Brain microvascular endothelial cell (primary cell): ENCODE measurements around the gene ATAD2B.

Source experiments
- DNase-seq: peaks from one replicate; pipeline ENCODE4 v3.0.0-alpha.2; 2020
- H3K27ac ChIP-seq: fragments of 250-450 bp; sonication (Bioruptor Pico); 2 replicates; pipeline ENCODE4 v1.5.1; 2020; ENCODE audit warnings: mild to moderate bottlenecking, moderate library complexity
- H3K27me3 ChIP-seq: fragments of 250-450 bp; sonication (Bioruptor Pico); replicated peaks from 2 replicates; pipeline ENCODE4 v1.5.1; 2020; ENCODE audit warnings: mild to moderate bottlenecking
- H3K36me3 ChIP-seq: fragments of 250-450 bp; sonication (Bioruptor Pico); replicated peaks from 2 replicates; pipeline ENCODE4 v1.5.1; 2020; ENCODE audit warnings: mild to moderate bottlenecking
- H3K4me3 ChIP-seq: 2 replicates; pipeline ENCODE4 v1.5.1; 2011; ENCODE audit warnings: low read depth, mild to moderate bottlenecking, control low read depth, low read length, moderate library complexity
- in situ Hi-C: cut with HindIII; loops from 2 replicates; pipeline ENCODE4 v1.10.0; 2017; ENCODE audit warnings: low sequenced_read_pairs, low pct_ligation_motif_present
- TF ChIP-seq, protein P1 (sequence below): IDR thresholded peaks from 2 replicates; pipeline ENCODE4 v1.5.1; 2011; ENCODE audit warnings: low read depth, mild to moderate bottlenecking, moderate library complexity, low read length, control low read depth, inconsistent platforms; ENCODE audit errors: missing control alignments

Gene ATAD2B

GRCh38 chr2:23838996-23839395 lies 87.9 kb downstream of the ATAD2B start:
- TF ChIP-seq, protein P1, sequence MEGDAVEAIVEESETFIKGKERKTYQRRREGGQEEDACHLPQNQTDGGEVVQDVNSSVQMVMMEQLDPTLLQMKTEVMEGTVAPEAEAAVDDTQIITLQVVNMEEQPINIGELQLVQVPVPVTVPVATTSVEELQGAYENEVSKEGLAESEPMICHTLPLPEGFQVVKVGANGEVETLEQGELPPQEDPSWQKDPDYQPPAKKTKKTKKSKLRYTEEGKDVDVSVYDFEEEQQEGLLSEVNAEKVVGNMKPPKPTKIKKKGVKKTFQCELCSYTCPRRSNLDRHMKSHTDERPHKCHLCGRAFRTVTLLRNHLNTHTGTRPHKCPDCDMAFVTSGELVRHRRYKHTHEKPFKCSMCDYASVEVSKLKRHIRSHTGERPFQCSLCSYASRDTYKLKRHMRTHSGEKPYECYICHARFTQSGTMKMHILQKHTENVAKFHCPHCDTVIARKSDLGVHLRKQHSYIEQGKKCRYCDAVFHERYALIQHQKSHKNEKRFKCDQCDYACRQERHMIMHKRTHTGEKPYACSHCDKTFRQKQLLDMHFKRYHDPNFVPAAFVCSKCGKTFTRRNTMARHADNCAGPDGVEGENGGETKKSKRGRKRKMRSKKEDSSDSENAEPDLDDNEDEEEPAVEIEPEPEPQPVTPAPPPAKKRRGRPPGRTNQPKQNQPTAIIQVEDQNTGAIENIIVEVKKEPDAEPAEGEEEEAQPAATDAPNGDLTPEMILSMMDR = no peak
- no peak for DNase-seq
- no peaks in the 10 kb centered on the region for H3K36me3 ChIP-seq
- H3K27me3 ChIP-seq = no peaks in the 10 kb centered on the region
- in situ Hi-C loops = loop anchor here (25.0 kb wide), 1 partner anchor 223 kb away; no protein-coding TSS in a partner anchor
- H3K4me3 ChIP-seq = no peak overlapping the region
- H3K27ac ChIP-seq = no peak overlapping the region

DNA sequence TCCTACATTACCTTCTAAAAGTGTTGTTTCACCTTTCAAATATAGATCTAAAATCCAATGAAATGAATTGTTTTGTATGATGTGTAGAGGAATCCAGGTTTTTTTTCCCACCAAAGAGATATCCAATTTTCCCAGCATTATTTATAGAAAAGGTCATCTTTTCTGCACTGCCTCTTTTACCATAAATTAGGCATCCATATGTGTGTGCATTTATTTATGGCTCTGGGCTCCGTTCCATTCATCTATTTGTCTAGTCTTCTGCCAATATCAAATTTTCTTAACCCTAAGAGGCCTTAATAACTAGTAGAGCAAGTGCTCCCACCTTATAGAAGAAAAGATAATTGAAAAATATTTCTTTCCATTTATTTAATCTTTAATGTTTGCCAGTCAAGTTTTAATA lies 88.3 kb downstream of the ATAD2B start:
- Histone ChIP-seq H3K27me3 (no peaks in the 10 kb centered on the region), H3K36me3 (no peaks in the 10 kb centered on the region), H3K27ac (no peak overlapping the region), H3K4me3 (no peak overlapping the region)
- TF ChIP-seq, protein P1 = no peak
- DNase-seq = no peak
- in situ Hi-C loops = loop anchor here (25.0 kb wide), 1 partner anchor 224 kb away; no protein-coding TSS in a partner anchor

- TF ChIP-seq, protein P1 = no peak
- H3K4me3 ChIP-seq = no peak overlapping the region
- H3K27ac ChIP-seq = no peak overlapping the region
- in situ Hi-C loops = loop anchor here (25.0 kb wide), 1 partner anchor 224 kb away; no protein-coding TSS in a partner anchor
- no peaks in the 10 kb centered on the region for H3K27me3 ChIP-seq
- no peak for DNase-seq
- H3K36me3 ChIP-seq = no peaks in the 10 kb centered on the region
Observed at GRCh38 chr2:23837871-23838270, 89.1 kb downstream of the ATAD2B start.

DNA sequence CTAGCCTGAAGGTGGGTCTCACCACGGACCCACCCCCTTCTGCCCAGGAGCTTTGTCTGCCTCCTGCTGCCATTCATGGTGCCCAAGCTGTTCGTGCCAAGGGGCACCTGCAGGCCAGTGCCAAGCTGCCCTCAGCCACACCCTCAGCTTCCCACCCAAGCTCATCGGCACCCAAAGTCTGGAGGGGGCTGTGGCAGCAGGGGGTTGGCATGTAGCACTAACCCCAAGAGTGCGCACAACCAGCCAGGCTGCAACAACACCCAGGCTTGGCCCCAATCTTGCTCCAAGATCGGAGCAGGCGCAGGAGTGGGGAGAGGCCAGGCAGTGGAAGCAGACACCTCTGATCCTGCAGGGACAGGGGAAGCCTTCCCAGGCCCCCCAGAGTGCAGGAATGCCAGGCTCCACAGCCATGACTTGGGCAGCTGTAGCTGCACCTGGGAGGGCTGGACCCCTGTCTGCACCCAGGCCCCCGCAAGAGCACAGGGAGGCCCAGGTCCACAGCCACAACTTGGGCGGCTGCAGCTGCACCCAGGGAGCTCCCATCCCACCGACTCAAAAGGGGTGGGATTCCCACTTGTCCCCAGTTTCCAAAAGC lies 89.9 kb downstream of the ATAD2B start:
- in situ Hi-C loops = loop anchor here (25.0 kb wide), 1 partner anchor 225 kb away; no protein-coding TSS in a partner anchor
- no peaks in the 10 kb centered on the region for H3K36me3 ChIP-seq
- no peak overlapping the region for H3K4me3 ChIP-seq
- H3K27ac ChIP-seq = no peak overlapping the region
- TF ChIP-seq, protein P1 = no peak
- H3K27me3 ChIP-seq = no peaks in the 10 kb centered on the region
- DNase-seq = no peak

DNA sequence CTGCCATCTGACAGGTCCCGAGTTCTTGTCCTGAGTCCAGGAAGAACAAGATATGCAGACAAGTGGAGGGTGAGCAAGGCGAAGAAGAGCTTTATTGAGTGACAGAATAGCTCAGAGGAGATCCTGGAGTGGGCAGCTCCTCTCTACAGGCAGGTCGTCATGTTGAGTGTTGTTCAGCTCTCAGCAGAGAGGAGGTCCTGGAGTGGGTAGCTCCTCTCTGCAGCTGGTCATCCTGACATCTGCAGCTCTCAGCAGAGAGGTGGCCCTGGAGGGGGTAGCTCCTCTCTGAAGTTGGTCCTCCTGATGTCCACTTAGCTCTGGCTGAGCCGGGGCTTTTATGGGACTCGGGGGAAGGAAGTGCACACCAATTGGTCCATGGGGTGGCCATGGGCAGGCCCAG lies 90.4 kb downstream of the ATAD2B start:
- TF ChIP-seq, protein P1 = no peak
- in situ Hi-C loops = loop anchor here (25.0 kb wide), 1 partner anchor 226 kb away; no protein-coding TSS in a partner anchor
- Histone ChIP-seq H3K27ac (no peak overlapping the region), H3K27me3 (no peaks in the 10 kb centered on the region), H3K4me3 (no peak overlapping the region), H3K36me3 (no peaks in the 10 kb centered on the region)
- no peak for DNase-seq

- TF ChIP-seq, protein P1 = no peak
- in situ Hi-C loops = loop anchor here (25.0 kb wide), 1 partner anchor 226 kb away; no protein-coding TSS in a partner anchor
- H3K4me3 ChIP-seq = no peak overlapping the region
- DNase-seq = no peak
- no peak overlapping the region for H3K27ac ChIP-seq
- H3K36me3 ChIP-seq = no peaks in the 10 kb centered on the region
- no peaks in the 10 kb centered on the region for H3K27me3 ChIP-seq
Observed at GRCh38 chr2:23835988-23836387, 90.9 kb downstream of the ATAD2B start.
